Stimulated activated CD8-positive, alpha-beta memory T cell treated with anti-CD3 and anti-CD28 coated beads, Interleukin-4, amount 100 ng/mL, for 4 hours (primary cell): ENCODE data around the gene UTP15.

Source experiments
- DNase-seq, 2 donors: peaks; one replicate each; pipeline ENCODE4 v3.0.0-alpha.2; 2020; ENCODE audit warnings: low read depth in 2 of 2, low spot score in 1 of 2

UTP15 gene

DNA sequence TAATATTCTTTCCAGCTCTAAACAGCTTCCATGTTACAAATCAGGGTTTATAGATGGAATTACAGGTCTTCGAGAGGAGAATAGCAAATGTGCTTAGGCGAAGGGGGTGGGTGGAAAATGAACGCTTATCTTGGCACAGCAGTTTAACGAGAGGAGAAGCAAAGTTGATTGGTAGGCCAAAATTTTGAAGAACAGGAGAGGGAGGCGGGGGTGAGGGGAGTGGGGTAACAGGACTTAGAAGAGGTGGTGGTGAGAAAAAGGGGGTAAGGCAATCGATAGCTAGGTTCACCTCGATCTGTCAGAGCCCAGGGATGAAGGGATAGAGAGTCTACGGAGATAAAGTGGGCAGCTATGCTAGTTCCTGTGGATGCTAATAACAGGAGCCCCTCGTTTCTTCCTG lies 868 bp upstream of the UTP15 start:
- DNase-seq: no peak

DNA sequence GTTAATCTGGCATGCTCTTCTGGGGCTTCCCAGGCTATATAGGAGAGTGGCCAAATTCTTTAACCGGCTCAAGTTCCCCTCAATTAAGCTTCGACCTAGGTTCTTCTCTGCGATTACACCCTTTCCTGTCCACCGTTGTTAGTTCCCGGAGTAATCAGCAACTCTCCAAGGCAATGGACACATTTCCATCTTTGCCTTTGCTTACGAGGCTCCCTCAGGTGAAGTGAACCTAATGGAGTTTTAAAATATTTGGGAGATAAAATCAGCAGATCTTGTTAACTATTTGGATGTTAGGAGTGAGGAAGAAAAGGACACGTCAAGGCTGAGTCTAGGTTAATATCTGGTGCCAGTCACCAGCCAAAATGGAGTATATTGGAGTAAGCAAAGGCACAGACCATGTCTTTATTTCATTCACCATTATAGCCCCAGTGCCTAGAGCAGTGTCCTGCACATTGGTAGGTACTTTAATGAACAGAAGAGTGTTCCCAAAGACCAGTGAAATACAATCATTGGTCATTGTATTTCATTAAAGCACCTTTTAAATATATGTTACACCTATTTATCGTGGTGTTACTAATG lies 515 bp downstream of the UTP15 start:
- DNase-seq: no peak

DNA sequence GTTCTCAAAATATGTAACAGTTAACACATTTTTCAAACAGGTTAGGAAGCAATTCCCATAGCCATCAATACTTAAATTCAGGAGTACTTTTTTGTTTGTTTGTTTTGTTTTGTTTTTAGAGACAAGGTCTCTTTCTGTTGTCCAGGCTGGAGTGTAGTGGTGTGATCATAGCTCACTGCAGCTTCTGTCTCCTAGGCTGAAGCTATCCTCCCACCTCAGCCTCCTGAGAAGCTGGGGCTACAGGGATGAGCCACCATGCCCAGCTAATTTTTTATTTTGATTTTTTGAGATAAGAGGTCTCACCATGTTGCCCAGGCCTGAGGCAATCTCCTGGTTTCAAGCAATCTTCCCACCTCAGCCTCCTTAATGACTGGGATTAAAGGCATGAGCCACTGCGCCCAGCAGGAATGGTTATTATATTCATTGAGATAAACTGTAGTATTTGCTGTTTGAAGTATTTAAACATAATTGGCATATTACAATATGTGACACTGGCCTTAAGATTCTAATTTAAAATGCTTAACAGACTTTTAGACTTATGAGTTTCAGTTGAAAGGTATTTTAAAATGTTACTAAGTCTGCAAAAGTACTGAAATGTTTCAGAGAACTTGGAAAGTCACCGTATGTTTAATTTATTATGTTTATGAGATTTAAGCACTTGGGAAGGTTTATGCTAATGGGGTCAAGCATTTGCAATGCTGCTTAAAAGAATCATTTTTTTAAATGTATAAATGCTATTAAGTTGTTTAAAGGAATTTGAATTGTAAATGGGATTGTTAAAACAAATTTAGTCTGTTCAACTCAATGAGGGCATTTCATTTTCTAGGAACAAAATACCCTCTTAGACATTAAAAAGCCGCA lies 17.0 kb downstream of the UTP15 start:
- DNase-seq: no peak

DNA sequence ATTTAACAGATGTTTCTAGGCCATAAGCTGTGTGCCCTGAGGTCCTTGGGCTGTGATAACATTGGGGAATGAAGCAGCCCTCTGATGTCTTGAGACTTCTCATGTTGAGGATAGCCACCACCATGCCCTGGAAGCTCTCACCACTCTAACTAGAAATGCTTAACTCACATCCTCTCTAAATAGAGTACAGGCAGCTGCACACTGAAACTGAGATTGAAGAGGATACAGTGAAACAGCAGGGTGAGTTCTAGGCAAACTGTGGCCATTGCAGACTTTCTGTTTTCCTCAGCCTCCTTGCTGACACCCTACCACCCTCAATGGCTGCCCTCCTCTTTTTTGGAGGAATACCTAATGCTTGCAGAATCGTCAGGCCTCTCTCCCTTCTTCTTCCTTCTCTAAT lies 22.4 kb downstream of the UTP15 start:
- no peak for DNase-seq

DNA sequence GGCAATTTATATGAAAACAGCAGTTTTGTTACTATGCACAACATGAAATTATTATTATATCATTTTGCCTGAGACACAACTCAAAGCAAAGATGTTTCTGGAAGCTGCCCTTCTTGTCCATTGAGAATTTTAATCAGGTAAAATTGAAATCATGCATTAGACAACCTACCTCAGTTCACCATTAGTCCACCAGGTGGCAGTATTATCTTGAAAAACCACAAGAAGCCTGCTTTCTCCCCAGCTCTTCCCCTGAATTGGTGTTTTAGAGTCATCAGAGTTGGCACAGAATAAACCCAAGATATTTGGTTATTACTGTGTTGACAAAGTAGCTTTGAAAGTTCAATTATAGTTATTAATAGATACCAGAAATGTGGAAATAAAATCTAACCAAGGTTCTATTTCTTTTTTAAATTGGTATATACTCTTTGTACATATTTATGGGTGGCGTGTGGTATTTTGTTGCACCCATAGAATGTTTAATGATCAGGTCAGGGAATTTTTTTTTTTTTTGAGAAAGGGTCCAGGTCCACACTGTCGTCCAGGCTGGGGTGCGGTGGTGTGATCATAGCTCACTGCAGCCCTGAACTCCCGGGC lies 25.7 kb downstream of the UTP15 start:
- DNase-seq: no peak

DNA sequence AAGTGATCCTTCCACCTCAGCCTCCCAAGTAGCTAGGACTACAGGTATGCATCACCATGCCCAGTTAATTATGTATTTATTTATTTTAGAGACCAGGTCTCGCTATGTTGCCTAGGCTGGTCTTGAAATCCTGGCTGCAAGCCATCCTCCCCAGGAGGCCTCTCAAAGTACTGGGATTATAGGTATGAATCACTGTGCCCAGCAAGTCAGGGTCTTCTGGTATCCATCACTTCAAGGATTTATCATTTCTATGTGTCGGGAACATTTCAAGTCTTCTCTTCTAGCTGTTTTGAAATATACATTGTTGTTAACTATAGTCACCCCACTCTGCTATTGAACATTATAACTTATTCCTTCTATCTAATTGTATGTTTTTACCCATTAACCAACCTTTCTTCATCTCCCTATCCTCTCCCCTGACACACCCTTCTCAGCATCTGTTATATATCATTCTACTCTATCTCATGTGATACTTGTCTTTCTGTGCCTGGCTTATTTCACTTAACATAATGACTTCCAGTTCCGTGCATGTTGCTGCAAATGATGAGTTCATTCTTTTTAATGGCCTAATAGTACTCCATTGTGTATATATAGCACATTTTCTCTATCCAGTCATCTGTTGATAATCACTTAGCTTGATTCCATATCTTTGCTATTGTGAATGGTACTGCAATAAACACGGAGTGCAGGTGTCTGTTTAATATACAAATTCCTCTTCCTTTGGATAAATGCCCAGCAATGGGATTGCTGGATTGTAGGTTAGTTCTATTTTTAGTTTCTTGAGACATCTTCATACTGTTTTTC lies 26.4 kb downstream of the UTP15 start:
- DNase-seq: no peak

DNA sequence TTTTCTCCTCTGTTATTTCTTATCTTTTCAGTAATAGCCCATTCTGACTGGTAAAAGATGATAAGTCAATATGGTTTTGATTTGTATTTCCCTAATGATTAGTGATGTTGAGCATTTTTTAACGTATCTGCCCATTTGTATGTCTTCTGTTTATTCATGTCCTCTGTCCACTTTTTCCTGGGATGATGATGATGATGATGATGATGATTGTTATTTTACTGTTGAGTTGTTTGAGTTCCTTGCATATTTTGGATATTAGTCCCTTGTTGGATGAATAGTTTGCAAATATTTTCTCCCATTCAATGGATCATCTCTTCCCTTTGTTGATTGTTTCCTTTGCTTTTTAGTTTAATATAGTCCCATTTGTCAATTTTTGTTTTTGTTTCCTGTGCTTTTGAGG lies 27.0 kb downstream of the UTP15 start:
- no peak for DNase-seq

DNA sequence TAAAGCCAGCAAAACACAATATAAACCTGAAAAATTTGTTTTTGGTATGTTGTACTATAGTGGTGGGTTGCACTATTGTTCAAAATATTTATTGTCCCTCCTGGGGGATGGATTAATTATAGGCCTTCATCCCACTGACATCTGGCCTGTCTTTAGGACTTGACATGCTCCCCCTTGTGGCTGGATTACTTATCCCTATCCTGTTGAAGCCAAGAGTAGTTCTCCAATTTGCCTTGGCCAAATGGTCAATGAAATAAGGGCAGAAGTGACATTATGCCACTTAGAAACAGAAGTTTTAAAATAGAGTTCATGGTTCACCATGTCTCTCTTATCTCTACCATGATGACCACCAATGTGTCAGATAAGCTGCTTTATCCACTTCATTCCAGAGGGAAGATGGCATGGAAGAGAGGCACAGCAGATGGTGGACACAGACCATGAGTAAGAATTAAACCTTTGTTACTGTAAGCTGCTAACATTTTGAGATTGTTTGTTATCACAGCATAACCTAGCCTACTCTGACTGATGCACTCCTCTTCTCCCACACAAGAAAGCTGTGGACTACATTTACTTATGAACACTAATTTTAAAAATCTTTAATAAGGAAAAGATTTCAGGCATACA lies 31.3 kb downstream of the UTP15 start:
- DNase-seq: no peak

DNA sequence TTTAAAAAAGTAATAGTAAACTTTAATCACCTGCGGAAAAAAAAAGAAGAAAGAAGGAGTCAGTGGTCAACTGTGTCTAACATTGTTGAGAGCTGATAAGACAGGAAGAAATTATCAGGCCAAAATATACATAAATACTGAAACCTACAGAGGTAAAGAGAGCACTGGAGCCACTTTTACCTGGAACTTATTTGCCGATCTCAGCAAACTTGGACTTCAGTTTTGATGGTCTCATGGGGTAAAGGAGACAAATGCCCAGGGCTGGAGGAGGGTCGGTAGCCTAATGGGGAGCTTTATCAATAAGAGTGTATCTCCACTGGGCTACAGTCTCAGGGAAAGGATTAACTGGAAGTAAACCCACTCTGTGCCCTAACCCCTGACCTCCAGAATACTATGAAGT lies 33.8 kb downstream of the UTP15 start:
- DNase-seq: no peak

DNA sequence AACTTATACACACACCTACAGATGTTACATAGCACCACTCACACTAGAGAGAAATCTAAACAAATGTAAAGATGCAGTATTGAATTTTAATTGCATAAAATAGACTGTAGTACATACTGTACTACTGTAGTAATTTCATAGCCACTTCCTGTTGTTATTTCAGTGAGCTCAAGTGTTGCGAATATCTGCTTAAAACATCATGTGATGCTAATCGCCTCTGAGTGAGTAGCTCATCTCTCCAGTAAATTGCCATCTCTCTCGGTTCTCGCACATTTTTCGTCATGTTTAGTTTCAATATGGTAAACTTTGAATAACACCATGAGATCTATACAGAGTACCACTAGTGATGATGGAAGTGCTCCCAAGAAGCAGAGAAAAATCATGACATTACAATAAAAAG lies 38.5 kb downstream of the UTP15 start:
- no peak for DNase-seq

DNA sequence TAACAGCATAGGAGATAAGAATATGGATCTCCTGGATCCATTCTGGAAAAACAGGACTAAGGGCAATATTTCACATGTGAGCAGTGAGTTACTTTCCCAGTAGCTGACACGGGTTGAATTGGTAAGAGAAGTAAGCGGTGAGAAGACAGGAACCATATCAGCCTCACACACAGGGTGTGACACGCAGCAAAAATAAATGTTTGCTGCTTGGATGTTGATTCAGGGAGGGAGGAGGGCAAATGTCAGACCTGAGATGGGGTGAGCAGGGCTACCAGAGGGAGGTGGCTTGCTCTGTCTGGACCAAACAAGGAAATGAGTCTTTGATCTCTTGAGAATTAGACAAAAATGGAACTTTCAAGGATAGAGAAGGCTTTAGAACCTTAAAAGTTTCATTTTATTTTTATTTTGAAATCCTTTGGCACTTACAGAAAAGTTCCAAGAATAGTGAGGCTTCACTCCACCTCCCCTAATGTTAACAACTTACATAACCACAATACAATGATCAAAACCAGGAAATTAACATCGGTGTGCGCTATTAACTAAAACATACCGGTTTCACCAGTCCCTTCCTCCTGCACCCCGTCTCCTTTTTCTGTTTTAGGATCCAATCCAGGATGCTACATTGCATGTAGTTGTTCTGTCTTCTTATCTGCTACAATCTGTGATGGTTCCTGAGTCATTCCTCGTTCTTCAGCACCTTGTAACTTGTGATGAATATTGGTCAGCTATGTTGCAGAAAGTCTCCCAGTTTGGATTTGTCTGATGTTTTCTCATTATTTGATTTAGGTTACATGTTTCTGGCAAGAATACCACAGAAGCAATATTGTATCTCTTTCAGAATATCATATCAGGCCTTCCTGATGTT lies 39.9 kb downstream of the UTP15 start:
- no peak for DNase-seq

DNA sequence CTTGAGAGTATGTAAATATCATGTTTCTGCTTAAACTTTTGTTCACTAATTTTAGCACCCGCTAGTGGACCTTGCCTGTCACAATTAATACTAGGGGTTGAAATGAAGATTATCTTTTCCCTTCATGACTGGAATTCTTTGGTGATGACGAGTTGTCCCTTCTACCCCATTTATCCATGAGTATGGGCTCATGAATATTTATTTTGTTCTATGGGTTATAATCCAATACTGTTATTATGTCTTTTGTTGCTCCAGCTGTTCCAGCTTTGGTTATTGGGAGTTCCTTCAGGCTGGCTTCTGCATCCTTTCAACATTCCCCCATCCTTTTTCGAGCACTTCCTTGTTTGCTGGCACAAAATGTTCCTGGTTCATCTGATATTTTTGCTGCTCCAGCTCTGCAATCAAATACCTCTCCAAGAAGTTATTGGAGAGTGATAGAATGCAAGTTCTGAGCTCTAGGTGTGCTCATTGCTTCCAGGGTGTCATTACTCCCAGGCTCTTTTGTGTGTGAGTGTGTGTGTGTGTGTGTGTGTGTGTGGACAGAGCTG lies 40.7 kb downstream of the UTP15 start:
- no peak for DNase-seq

DNA sequence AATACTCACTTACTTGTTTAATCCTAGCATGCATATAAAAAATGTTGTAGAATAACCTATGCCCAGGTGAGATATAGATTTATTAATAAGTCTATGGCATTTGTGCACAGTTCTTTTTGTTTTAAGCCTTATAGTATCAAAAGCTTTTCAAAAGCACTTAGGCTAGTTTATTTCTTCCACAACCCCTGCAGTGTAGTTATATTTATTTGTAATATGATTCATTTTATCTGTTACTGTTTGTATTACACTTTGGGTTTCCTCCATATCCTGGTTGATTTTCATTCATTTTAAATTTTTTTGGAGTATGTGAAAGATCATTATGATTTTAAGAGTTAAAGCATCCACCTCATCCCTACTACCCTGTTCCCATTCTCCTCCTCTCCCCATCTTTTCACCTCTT lies 41.7 kb downstream of the UTP15 start:
- no peak for DNase-seq

DNA sequence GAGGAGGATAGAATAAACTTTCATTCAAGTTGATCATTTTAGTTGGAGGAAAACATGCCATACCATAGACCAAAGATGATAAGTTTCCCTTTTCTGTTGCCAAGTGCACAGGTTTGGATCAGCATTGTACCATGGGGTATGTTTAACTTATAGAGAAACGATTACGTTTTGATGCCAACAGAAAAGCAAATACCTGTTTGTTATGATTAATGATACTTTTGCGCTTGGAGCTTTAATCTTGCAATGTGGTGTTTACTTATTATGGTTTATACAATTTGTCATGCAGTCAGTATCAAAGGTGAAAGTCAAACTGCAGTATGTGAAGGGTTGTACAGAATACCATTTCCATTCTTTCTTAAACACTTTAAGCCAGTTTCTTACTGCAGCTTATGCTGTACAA lies 47.3 kb downstream of the UTP15 start:
- DNase-seq: no peak

DNA sequence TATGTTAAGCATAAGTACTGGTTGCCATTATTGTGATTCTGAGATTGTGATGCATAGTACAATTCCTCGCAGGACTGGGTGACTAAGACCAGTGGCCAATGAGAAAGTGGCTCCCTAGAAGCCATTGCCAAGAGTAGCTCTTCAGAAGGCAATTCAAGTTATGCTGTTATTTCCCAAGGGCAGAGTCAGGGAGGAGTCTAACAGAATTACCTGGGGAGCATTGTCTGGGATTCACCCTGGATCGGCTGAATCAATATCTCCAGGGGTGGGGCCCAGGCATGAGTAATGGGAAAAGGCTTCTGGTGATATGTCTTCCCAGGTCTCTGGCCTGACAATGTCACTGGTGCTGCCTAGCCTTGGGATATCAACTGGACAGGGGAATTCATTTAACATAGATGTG lies 49.5 kb downstream of the UTP15 start:
- DNase-seq: no peak

DNA sequence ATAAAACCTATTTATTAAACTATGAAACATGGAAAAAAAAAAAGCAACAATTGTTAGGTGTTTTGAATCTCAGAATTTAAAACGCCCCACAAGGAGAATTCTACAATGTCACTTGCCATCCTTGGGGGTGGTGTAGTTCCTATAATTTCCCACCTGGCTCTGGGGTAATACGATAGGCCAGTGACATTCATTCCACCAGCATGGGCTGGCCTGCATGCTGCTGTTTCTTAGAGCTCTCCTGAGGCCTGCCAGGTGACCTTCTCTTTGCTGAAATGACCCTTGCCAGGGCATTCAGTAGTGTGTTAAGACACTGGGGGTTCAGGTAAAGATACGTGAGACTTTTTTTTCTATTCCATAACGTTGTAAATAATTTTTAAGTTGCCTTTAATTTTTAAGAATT lies 50.4 kb downstream of the UTP15 start:
- DNase-seq: no peak

DNA sequence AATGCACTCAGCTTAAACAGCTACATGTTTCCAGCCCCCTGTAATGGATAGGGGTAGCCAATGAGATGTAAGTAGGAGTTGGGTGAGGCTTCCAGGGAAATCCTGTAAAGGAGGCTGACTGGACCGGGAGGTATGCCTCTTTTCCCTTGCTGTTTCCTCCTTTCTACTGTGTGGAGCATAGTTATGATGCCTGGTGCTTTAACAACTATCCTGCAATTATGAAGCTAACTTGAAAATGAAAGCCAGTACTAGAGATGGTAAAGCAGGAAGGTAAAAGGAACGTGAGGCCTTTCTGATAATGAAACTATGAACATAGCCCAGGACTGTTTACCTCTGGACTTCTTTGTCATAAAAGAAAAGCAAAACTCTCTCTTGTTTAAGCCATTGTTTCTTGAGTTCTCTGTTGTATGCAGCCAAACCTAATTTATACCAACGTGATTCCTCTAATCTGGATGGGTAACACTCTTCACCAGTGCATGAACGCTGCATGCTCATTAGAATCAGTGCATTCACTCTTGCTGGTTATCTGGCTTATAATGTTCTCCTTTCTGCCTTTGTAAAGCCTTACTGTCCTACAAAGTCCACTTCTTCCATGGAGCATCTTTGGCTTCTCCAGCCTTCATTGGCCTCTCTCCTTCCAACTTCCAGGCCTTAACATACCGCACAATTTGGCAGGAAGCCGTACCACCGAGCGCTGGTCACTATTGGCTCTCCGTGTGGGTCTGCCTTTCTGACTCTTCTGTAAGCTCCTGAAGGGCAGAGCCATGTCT lies 52.2 kb downstream of the UTP15 start:
- DNase-seq: no peak

DNA sequence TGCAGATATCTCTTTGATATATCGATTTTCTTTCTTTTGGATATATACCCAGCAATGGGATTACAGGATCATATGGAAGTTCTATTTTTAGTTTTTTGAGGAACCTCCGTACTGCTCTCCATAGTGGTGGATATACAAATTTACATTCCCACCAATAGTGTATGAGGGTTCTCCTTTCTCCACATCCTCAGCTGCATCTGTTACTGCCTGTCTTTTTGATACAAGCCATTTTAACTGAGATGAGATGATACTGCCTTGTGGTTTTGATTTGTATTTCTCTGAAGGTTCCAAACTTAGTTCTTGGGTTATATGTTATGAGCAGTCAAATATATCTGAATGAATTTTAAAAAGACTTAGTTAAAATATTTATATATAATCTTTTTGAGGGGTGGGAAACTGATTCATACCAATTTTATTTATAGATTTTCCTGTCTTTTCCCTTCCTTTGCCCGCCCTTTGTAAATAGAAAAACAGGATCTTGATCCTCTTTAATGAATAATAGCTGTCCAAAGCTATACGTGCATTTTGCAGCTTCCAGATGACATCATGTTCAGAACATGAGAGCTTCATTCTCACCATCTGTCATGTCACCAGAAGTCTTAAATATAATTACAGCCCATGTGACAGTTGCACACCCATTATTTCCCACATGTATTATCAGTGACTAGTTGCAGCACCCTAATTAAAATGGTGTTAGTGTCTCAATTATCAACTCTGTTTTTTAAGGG lies 54.2 kb downstream of the UTP15 start:
- no peak for DNase-seq

DNA sequence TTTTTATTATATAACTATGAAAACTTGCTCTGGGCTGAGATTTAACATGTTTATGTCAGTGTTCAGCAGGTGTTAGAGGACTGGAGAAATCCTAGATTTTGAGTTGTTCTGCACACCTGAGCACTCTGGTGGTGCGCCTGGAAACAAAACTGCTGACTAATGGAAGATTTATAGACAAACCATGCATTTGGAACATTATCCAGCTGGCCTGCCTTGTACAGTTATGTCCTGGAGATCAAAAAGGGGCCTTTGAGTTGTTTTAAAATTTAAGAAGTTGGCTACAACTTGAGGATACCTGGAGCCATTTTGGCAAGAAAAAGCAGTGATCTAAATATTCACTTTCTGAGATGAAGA lies 54.8 kb downstream of the UTP15 start:
- no peak for DNase-seq
